HG03575 (cell line): Measurements from ENCODE around the gene KCNJ15.
"Not testable (repeated sequence)": the region's sequence is repeated elsewhere in the genome, so short reads cannot be mapped to it uniquely, and the experiment has no call there.

Source experiments
- ATAC-seq: cut with Tn5 transposase; IDR thresholded peaks from one replicate; pipeline ENCODE4 v1.9.1; 2021; ENCODE audit not compliant: unreplicated experiment, insufficient number of reproducible peaks, low FRiP score; ENCODE audit errors: extremely low read depth

Gene KCNJ15

GRCh38 chr21:38256599-38257302, at the start of gene KCNJ15:
TSS of gene KCNJ15 (plus strand) at chr21:38256991. CDS start at chr21:38299262, 42,271 bp downstream.
- no peak for ATAC-seq

GRCh38 chr21:38208118-38208517, 48.7 kb upstream of the KCNJ15 start:
- no peak for ATAC-seq

GRCh38 chr21:38211321-38211720, 45.5 kb upstream of the KCNJ15 start:
- no peak for ATAC-seq

- no peak for ATAC-seq
Measured at GRCh38 chr21:38212706-38213105, 44.1 kb upstream of the KCNJ15 start.

GRCh38 chr21:38219049-38219628, 37.7 kb upstream of the KCNJ15 start:
- no peak for ATAC-seq

GRCh38 chr21:38220270-38220737, 36.5 kb upstream of the KCNJ15 start:
- ATAC-seq, result no peak

GRCh38 chr21:38221594-38221993, 35.2 kb upstream of the KCNJ15 start:
- no peak for ATAC-seq

GRCh38 chr21:38223893-38224540, 32.8 kb upstream of the KCNJ15 start:
- no peak for ATAC-seq

GRCh38 chr21:38227401-38227800, 29.4 kb upstream of the KCNJ15 start:
- ATAC-seq, result no peak

- ATAC-seq, result no peak
Measured at GRCh38 chr21:38228115-38228514, 28.7 kb upstream of the KCNJ15 start.

GRCh38 chr21:38228537-38228936, 28.3 kb upstream of the KCNJ15 start:
- no peak for ATAC-seq

- no peak for ATAC-seq
Measured at GRCh38 chr21:38229260-38229877, 27.4 kb upstream of the KCNJ15 start.

- ATAC-seq, result no peak
Measured at GRCh38 chr21:38234395-38235142, 22.2 kb upstream of the KCNJ15 start.

GRCh38 chr21:38235251-38235650, 21.5 kb upstream of the KCNJ15 start:
- not testable (repeated sequence) for ATAC-seq

- ATAC-seq, result no peak
Measured at GRCh38 chr21:38236232-38236631, 20.6 kb upstream of the KCNJ15 start.

- no peak for ATAC-seq
Measured at GRCh38 chr21:38239672-38240071, 17.1 kb upstream of the KCNJ15 start.

- no peak for ATAC-seq
Measured at GRCh38 chr21:38240129-38240528, 16.7 kb upstream of the KCNJ15 start.

- no peak for ATAC-seq
Measured at GRCh38 chr21:38241029-38241740, 15.6 kb upstream of the KCNJ15 start.

GRCh38 chr21:38242061-38242460, 14.7 kb upstream of the KCNJ15 start:
- ATAC-seq, result no peak
